LNCAP (cell line): Measurements from ENCODE around the gene SLC16A5.

Source experiments
- CTCF ChIP-seq: fragments of 450-650 bp; IDR thresholded peaks from 2 replicates; pipeline ENCODE4 v1.5.1; 2017; ENCODE audit warnings: mild to moderate bottlenecking

The SLC16A5 gene

DNA sequence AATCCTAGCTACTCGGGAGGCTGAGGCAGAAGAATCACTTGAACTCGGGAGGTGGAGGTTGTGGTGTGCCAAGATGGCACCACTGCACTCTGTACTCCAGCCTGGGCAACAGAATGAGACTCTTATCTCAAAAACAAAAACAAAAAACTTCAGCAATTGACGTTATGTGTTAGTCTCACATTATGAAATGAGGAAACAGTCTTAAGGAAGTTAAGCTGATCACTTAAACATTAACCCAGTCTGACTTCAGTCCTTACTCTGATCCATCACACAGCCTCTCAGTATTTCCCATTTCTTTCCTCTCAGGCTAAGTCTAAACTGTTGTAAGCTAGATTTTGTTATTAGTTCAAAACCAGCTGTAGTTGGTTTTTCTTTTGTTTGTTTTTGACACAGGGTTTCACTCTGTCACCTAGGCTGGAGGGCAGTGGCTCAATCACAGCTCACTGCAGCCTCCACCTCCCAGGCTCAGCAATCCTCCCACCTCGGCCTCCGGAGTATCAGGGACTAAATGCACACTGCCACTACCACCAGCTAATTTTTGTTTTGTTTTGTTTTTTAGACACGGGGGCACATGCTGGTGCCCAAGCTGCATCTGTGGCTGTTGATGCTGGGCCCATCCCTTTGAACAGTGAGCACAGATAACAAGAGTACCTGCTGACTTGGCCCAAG, 60.3 kb downstream of the SLC16A5 start:
- no peak for TF ChIP-seq CTCF

DNA sequence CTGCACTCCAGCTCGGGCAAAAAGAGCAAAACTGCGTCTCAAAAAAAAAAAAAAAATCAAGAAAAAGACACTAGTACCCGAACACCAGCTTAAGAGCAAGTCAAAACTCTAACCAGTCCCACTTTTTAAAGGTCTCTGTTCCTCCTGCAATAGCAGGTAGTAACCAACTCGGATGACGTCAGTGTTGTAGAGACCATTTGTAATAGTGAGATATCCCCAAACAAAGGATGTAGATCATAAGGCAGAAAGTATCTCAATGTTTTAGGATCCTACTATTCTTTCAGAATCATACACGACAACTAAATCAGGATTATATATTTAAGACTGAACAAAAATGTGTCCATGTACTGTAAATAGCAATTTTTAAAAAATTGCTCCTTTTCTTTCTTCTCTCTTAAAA, 64.2 kb downstream of the SLC16A5 start:
- no peak for TF ChIP-seq CTCF

GRCh38 chr17:75152523-75152921, 64.8 kb downstream of the SLC16A5 start:
- TF ChIP-seq CTCF, result no peak

- no peak for TF ChIP-seq CTCF
Observed at GRCh38 chr17:75152922-75153779, 65.4 kb downstream of the SLC16A5 start.

- TF ChIP-seq CTCF, result no peak
Observed at GRCh38 chr17:75153780-75154194, 66.0 kb downstream of the SLC16A5 start.

- TF ChIP-seq CTCF, result no peak
Observed at GRCh38 chr17:75154195-75155106, 66.7 kb downstream of the SLC16A5 start, which contains the start of gene JPT1. JPT1 (minus strand) TSS chr17:75154512; CDS start chr17:75154397, 115 bp downstream.

DNA sequence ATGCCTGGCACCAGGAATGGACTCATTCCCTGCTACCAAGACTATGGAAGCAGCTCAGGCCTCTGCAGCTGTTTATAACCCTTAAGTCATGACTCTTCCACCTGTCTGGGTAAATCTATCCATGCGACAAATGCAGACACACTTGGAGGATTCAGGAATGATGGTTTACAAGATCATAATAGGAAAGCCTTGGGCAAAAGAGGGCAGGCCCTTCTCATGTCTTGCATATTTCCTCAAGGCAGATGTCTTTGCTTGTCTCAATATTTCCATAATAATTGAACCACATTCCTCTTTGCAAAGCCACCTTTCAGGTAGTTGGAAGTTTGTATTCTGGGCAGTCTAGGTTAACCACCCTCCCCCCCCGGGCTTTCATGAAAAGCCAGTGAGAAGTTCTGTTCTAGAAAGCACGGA, 67.4 kb downstream of the SLC16A5 start:
- no peak for TF ChIP-seq CTCF
